ENCODE data around the gene CDK14. TPM values are rescaled to one million over a fixed set of nuclear protein-coding genes. Genes with fewer than 3 reads are reported as not detected.

CDK14 gene
- total RNA-seq, 2 donors from 2014 or later = 1.9 to 4.9 TPM

DNA sequence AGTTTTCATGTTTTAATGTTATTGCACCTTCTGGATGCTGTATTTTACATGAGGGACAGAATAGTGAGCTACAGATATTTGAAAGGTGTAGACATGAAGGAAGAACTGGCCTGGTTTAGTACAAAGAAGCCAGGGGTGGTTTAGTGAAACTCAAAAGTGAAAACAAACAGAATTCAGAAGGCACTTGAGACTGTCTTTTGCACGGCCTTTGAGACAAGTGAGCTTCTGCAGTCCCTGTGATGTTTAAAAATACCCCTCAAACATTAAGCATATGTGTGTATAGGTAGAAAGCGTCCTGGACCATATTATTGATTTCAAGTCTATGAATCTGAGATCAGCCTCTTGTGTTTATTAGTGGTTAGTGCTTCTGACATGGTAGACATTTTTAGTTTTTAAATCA lies 118.9 kb downstream of the CDK14 start:
- no peak for DNase-seq
- Histone ChIP-seq H3K4me3 (no peak overlapping the region), H3K27ac (no peak overlapping the region), H3K4me1 (no peaks in the 10 kb centered on the region), H3K36me3 (no peaks in the 10 kb centered on the region), H3K9ac (ENCODE audit: low read depth in 2 of 2, low read length in 2 of 2) (no peak overlapping the region), H3K27me3 (no peaks in the 10 kb centered on the region), H3K9me3 (no peaks in the 10 kb centered on the region)
- intact Hi-C loops (cut with DNase I) = no loop called here
- TF ChIP-seq, protein P1, sequence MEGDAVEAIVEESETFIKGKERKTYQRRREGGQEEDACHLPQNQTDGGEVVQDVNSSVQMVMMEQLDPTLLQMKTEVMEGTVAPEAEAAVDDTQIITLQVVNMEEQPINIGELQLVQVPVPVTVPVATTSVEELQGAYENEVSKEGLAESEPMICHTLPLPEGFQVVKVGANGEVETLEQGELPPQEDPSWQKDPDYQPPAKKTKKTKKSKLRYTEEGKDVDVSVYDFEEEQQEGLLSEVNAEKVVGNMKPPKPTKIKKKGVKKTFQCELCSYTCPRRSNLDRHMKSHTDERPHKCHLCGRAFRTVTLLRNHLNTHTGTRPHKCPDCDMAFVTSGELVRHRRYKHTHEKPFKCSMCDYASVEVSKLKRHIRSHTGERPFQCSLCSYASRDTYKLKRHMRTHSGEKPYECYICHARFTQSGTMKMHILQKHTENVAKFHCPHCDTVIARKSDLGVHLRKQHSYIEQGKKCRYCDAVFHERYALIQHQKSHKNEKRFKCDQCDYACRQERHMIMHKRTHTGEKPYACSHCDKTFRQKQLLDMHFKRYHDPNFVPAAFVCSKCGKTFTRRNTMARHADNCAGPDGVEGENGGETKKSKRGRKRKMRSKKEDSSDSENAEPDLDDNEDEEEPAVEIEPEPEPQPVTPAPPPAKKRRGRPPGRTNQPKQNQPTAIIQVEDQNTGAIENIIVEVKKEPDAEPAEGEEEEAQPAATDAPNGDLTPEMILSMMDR (IDR thresholded peaks at IDR 0.05) = no peak

DNA sequence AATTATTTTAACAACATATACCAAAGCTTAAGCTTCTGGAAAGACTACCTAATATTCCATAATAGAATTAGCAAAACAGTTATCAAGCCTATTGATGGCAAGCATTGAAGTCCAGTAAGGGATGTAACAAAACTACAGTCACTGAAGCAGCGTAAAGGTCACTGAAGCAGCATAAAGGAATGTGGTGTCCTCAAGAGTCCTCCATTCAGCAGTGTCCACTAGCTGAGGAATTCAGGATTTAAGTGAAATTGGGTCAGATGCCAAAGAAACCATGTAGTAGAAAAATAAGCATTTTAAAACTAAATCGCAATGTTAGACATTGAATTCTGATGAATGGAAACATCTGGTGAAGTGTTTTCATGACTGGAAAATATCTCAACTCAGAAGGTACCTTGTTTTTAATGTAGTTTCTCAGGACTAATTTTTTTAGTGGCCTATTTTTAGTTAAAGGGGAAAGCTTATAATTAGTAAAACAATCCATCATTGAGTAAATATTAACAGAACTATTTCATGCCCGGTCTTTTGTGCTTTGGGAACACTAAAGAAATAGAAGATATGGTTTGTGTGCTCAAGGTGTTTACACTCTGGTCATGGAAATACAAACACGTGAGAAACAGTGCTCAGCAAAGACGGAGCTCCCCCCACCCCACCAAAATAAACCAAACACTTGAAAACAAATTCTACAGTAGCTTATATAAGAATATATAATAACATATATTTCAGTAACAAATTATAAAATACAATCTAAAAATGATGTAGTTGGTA lies 121.4 kb downstream of the CDK14 start:
- DNase-seq = no peak
- TF ChIP-seq, protein P1 (IDR thresholded peaks at IDR 0.05) = no peak
- Histone ChIP-seq H3K9me3 (no peaks in the 10 kb centered on the region), H3K27me3 (no peaks in the 10 kb centered on the region), H3K4me1 (peaks cover 6% of the 10 kb centered on the region), H3K27ac (no peak overlapping the region), H3K9ac (ENCODE audit: low read depth in 2 of 2, low read length in 2 of 2) (no peak overlapping the region), H3K4me3 (no peak overlapping the region), H3K36me3 (no peaks in the 10 kb centered on the region)
- intact Hi-C loops (cut with DNase I) = no loop called here

DNA sequence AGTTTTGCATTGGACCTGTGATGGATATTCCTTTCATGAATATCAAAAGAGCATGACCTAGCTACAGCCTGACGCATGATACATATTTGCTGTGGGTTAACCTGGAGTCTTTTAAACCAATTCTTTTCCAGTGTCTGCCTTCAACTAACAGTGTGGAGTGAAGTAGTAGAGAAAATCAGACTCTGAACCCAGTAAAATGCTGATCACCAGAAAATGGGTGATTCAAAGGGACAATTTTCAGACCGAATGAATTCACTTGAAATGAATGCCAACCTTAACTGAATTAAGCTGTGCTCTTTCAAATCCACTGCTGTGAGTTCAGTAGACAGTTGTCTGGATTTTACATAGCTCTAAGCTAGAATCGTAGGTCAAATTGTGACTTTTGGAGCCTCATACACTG lies 123.0 kb downstream of the CDK14 start:
- no peaks in the 10 kb centered on the region for H3K27me3 ChIP-seq
- H3K4me1 ChIP-seq = peaks cover 6% of the 10 kb centered on the region
- H3K4me3 ChIP-seq = no peak overlapping the region
- TF ChIP-seq, protein P1 (IDR thresholded peaks at IDR 0.05) = no peak
- DNase-seq = no peak
- no peaks in the 10 kb centered on the region for H3K36me3 ChIP-seq
- H3K9ac ChIP-seq (ENCODE audit: low read depth in 2 of 2, low read length in 2 of 2) = no peak overlapping the region
- no peak overlapping the region for H3K27ac ChIP-seq
- H3K9me3 ChIP-seq = no peaks in the 10 kb centered on the region
- intact Hi-C loops (cut with DNase I) = no loop called here

DNA sequence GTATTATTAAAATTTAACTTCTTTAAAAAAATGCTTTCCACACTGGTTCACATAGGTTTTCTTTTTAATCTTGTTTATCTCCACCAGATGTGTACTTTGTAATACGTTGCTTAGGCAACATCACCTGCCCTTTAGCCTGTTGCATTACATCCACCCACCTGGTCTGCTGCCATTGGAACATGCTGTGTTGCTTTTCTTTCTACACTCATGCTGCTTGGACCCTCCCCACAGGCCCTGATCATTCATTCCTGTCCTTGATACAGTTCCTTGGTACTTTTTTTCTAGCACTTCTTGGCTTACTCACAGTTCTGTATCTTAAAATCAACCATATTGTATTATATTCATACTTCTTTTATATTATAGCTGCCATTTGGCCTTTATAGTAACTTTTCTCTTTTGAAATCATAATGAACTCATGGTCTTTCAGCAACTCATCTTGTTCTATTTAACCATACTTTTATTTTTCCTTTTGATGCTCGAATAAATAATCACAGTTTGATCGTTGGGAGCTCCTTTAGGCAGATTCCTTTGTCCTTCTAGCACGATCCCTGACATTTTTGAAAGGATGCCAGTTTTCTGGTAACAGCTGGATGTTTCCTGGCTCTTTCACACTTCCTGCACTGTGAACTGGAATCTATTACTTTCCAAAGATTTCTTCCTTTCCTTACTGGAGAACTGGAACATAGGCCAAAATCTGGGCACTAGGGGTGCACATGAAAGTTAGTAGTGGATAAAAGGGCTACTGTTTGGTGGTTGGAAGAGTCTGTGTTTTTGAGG lies 125.1 kb downstream of the CDK14 start:
- peak; percentile 61 for DNase-seq
- H3K9ac ChIP-seq (ENCODE audit: low read depth in 2 of 2, low read length in 2 of 2) = no peak overlapping the region

DNA sequence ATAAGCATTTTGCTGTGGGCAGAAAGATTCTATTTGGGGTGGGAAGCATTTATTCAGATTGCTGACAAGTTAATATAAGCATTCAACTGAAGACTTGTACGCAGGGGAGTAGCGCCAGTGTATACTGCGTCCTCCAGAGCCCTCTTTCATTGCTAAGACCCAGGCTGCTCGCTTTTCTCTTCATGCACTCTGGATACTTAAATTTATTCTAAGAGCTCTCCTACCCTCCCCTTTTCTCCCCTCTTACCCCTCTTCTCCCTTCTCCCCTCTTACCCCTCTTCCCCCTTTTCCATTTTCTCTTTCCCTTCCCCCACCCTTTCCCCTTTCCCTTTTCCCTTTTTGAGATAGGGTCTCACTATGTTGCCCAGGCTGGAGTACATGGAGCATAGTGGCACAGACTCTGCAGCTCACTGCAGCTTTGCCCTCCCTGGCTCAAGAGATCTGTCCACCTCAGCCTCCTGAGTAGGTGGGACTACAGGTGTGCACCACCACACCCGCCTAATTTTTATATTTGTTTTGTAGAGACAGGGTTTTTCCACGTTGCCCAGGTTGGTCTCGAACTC lies 125.8 kb downstream of the CDK14 start:
- Histone ChIP-seq H3K9me3 (no peaks in the 10 kb centered on the region), H3K4me3 (no peak overlapping the region), H3K27ac (no peak overlapping the region), H3K4me1 (peaks cover 6% of the 10 kb centered on the region), H3K27me3 (no peaks in the 10 kb centered on the region), H3K9ac (ENCODE audit: low read depth in 2 of 2, low read length in 2 of 2) (no peak overlapping the region), H3K36me3 (no peaks in the 10 kb centered on the region)
- intact Hi-C loops (cut with DNase I) = no loop called here
- TF ChIP-seq, protein P1 (IDR thresholded peaks at IDR 0.05) = no peak
- DNase-seq = no peak

More for the DNA sequence above, 125.1 kb downstream of the CDK14 start:
- H3K4me3 ChIP-seq = no peak overlapping the region
- intact Hi-C loops (cut with DNase I) = no loop called here
- H3K9me3 ChIP-seq = no peaks in the 10 kb centered on the region
- no peaks in the 10 kb centered on the region for H3K27me3 ChIP-seq
- H3K4me1 ChIP-seq = peaks cover 6% of the 10 kb centered on the region
- TF ChIP-seq, protein P1 (IDR thresholded peaks at IDR 0.05) = no peak
- H3K27ac ChIP-seq = peak overlapping the region; percentile 10
- no peaks in the 10 kb centered on the region for H3K36me3 ChIP-seq

All from colonic mucosa (tissue), 4 donors.